Measurements from ENCODE around the gene TCHP.
A peak's percentile ranks its signal among the peaks of the same experiment; 100 is the strongest.
"Not testable (repeated sequence)": the region's sequence is repeated elsewhere in the genome, so short reads cannot be mapped to it uniquely, and the experiment has no call there.

TCHP gene

GRCh38 chr12:109929326-109929725, 29.3 kb downstream of the TCHP start:
- not testable (repeated sequence) for H3K9me3 Mint-ChIP-seq; H3K4me3 Mint-ChIP-seq; DNase-seq; H3K27ac Mint-ChIP-seq; H3K27me3 Mint-ChIP-seq; H3K4me1 Mint-ChIP-seq (ENCODE audit: low read depth)
- peaks cover 77% of the 10 kb centered on the region for H3K36me3 Mint-ChIP-seq (ENCODE audit: low read depth)

GRCh38 chr12:109930028-109930800, 30.1 kb downstream of the TCHP start:
- Mint-ChIP-seq H3K27ac (no peak overlapping the region), H3K4me3 (no peak overlapping the region), H3K36me3 (ENCODE audit: low read depth) (peaks cover 76% of the 10 kb centered on the region), H3K9me3 (no peaks in the 10 kb centered on the region), H3K4me1 (ENCODE audit: low read depth) (no peaks in the 10 kb centered on the region), H3K27me3 (no peaks in the 10 kb centered on the region)
- no peak for DNase-seq

DNA sequence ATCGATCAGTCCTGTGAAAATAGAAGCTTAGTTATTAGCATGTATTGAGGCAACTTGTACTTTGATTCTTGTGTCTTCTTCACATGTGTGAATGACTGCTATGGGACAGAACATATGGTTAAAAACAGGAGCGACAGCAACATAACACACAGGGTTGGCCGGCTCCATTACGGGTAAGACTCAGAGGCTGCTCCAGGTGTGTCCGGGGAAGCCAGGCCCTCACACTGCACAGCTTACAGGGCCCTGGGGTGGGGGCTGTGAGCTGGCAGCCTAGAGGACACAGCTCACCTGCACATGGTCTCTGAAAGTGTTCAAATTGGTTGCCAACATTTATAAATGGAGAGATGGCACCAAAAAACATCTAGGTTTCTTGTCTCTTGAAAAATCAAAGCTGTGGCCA, 31.1 kb downstream of the TCHP start:
- no peak overlapping the region for H3K4me3 Mint-ChIP-seq
- no peak for DNase-seq
- H3K36me3 Mint-ChIP-seq (ENCODE audit: low read depth) = peaks cover 83% of the 10 kb centered on the region
- no peaks in the 10 kb centered on the region for H3K9me3 Mint-ChIP-seq
- no peaks in the 10 kb centered on the region for H3K4me1 Mint-ChIP-seq (ENCODE audit: low read depth)
- H3K27me3 Mint-ChIP-seq = no peaks in the 10 kb centered on the region
- H3K27ac Mint-ChIP-seq = peak overlapping the region; percentile 35

- H3K27ac Mint-ChIP-seq = no peak overlapping the region
- H3K4me1 Mint-ChIP-seq (ENCODE audit: low read depth) = no peaks in the 10 kb centered on the region
- H3K27me3 Mint-ChIP-seq = no peaks in the 10 kb centered on the region
- no peak for DNase-seq
- H3K9me3 Mint-ChIP-seq = no peaks in the 10 kb centered on the region
- no peak overlapping the region for H3K4me3 Mint-ChIP-seq
- H3K36me3 Mint-ChIP-seq (ENCODE audit: low read depth) = peaks cover 92% of the 10 kb centered on the region
Measured at GRCh38 chr12:109932878-109933503, 32.9 kb downstream of the TCHP start.

DNA sequence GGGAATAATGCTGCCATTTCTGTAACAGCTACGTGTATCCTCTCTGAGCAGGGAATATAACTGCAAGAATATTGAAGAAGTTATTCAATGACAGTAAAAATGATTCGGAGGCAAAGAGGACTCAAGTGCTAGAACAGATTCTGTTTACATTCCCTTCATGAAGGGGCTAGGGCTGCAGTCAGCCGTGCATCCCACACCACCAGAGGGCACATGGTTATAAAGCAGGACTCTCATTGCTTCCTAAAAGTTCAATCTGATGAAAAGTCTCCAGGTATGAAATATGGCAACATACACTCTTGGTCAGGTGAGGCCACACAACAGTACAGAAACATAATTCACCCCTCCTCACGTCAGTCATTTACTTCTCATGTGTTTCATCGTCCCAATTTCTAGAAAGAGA, 34.0 kb downstream of the TCHP start:
- H3K36me3 Mint-ChIP-seq (ENCODE audit: low read depth) = peaks cover 95% of the 10 kb centered on the region
- no peaks in the 10 kb centered on the region for H3K4me1 Mint-ChIP-seq (ENCODE audit: low read depth)
- no peak overlapping the region for H3K4me3 Mint-ChIP-seq
- peak overlapping the region; percentile 27 for H3K27ac Mint-ChIP-seq
- no peaks in the 10 kb centered on the region for H3K27me3 Mint-ChIP-seq
- no peaks in the 10 kb centered on the region for H3K9me3 Mint-ChIP-seq
- DNase-seq = no peak

- H3K27me3 Mint-ChIP-seq = no peaks in the 10 kb centered on the region
- no peaks in the 10 kb centered on the region for H3K4me1 Mint-ChIP-seq (ENCODE audit: low read depth)
- no peak overlapping the region for H3K4me3 Mint-ChIP-seq
- H3K9me3 Mint-ChIP-seq = no peaks in the 10 kb centered on the region
- H3K36me3 Mint-ChIP-seq (ENCODE audit: low read depth) = peaks cover 80% of the 10 kb centered on the region
- H3K27ac Mint-ChIP-seq = no peak overlapping the region
- DNase-seq = no peak
Measured at GRCh38 chr12:109937371-109937770, 37.3 kb downstream of the TCHP start.

GRCh38 chr12:109938947-109939346, 38.9 kb downstream of the TCHP start:
- no peak overlapping the region for H3K27ac Mint-ChIP-seq
- no peak for DNase-seq
- H3K9me3 Mint-ChIP-seq = no peaks in the 10 kb centered on the region
- H3K27me3 Mint-ChIP-seq = no peaks in the 10 kb centered on the region
- H3K4me3 Mint-ChIP-seq = no peak overlapping the region
- peaks cover 74% of the 10 kb centered on the region for H3K36me3 Mint-ChIP-seq (ENCODE audit: low read depth)
- no peaks in the 10 kb centered on the region for H3K4me1 Mint-ChIP-seq (ENCODE audit: low read depth)

DNA sequence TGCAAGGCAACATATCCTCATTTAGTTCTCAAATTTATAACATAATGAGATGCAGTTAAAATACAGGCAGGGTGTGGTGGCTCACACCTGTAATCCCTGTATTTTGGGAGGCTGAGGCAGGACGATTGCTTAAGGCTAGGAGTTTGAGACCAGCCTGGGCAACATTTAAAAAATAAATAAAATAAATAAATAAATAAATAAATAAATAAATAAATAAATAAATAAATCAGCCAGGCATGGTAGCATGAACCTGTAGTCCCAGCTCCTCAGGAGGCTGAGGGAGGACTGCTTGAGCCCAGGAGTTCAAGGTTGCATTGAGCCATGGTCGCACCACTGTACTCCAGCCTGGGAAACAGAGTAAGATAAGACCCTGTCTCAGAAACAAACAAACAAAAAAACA, 39.4 kb downstream of the TCHP start:
- Mint-ChIP-seq H3K27ac (peak overlapping the region; percentile 34), H3K27me3 (no peaks in the 10 kb centered on the region)

GRCh38 chr12:109940339-109940923, 40.4 kb downstream of the TCHP start:
- no peaks in the 10 kb centered on the region for H3K27me3 Mint-ChIP-seq
- no peak overlapping the region for H3K4me3 Mint-ChIP-seq
- no peak for DNase-seq
- H3K36me3 Mint-ChIP-seq (ENCODE audit: low read depth) = peaks cover 77% of the 10 kb centered on the region
- H3K4me1 Mint-ChIP-seq (ENCODE audit: low read depth) = peaks cover 2% of the 10 kb centered on the region
- H3K27ac Mint-ChIP-seq = no peak overlapping the region
- H3K9me3 Mint-ChIP-seq = no peaks in the 10 kb centered on the region

More for the DNA sequence above, 39.4 kb downstream of the TCHP start:
- H3K4me1 Mint-ChIP-seq (ENCODE audit: low read depth) = no peaks in the 10 kb centered on the region
- peaks cover 74% of the 10 kb centered on the region for H3K36me3 Mint-ChIP-seq (ENCODE audit: low read depth)
- H3K9me3 Mint-ChIP-seq = no peaks in the 10 kb centered on the region
- DNase-seq = no peak
- H3K4me3 Mint-ChIP-seq = no peak overlapping the region

DNA sequence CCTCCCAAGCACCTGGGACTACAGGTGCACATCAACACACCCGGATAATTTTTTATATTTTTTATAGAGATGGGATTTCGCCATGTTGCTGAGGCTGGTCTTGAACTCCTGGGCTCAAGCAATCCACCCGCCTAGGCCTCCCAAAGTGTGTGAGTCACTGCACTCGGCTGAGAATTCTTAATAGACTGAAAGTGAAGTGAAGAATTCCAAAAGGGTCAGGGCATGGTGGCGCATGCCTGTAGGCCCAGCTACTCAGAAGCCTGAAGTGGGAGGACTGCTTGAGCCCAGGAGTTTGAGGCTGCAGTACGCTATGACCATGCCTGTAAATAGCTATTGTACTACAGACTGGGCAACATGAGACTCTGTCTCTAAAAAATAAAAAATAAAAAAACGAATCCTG, 43.7 kb downstream of the TCHP start:
- H3K36me3 Mint-ChIP-seq (ENCODE audit: low read depth) = peaks cover 75% of the 10 kb centered on the region
- H3K4me1 Mint-ChIP-seq (ENCODE audit: low read depth) = peaks cover 25% of the 10 kb centered on the region
- no peaks in the 10 kb centered on the region for H3K27me3 Mint-ChIP-seq
- H3K27ac Mint-ChIP-seq = no peak overlapping the region
- DNase-seq = no peak
- no peak overlapping the region for H3K4me3 Mint-ChIP-seq
- no peaks in the 10 kb centered on the region for H3K9me3 Mint-ChIP-seq

GRCh38 chr12:109944561-109945359, 44.7 kb downstream of the TCHP start:
- no peak overlapping the region for H3K4me3 Mint-ChIP-seq
- H3K27me3 Mint-ChIP-seq = no peaks in the 10 kb centered on the region
- peaks cover 27% of the 10 kb centered on the region for H3K4me1 Mint-ChIP-seq (ENCODE audit: low read depth)
- H3K27ac Mint-ChIP-seq = peak overlapping the region; percentile 53
- peaks cover 77% of the 10 kb centered on the region for H3K36me3 Mint-ChIP-seq (ENCODE audit: low read depth)
- no peak for DNase-seq
- no peaks in the 10 kb centered on the region for H3K9me3 Mint-ChIP-seq

GRCh38 chr12:109946505-109946904, 46.4 kb downstream of the TCHP start:
- Mint-ChIP-seq H3K4me3 (no peak overlapping the region), H3K36me3 (ENCODE audit: low read depth) (peaks cover 83% of the 10 kb centered on the region)
- no peak for DNase-seq

DNA sequence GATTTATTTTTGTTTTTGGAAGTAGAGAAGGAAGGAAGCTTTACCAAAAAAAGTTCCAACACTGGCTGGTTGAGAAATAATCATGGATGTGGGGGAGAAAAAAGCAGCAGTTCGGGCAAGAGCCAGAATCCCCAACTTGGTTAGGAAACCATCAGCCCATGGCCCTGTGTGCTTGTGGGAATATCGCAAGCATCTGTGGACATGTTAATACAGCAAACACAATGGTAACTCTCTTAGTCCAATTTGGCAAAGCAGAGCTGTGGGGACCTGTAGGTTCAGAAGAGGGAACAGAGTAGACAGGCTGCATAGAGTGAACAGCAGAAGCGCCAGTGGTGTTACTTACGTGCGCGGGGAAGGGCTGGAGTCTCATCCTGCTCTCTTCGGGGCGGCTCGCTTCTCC, 46.8 kb downstream of the TCHP start:
- H3K36me3 Mint-ChIP-seq (ENCODE audit: low read depth) = peaks cover 87% of the 10 kb centered on the region
- H3K27ac Mint-ChIP-seq = peak overlapping the region; percentile 81
- peaks cover 29% of the 10 kb centered on the region for H3K4me1 Mint-ChIP-seq (ENCODE audit: low read depth)
- no peaks in the 10 kb centered on the region for H3K27me3 Mint-ChIP-seq
- H3K9me3 Mint-ChIP-seq = no peaks in the 10 kb centered on the region
- no peak for DNase-seq
- no peak overlapping the region for H3K4me3 Mint-ChIP-seq

More at GRCh38 chr12:109946505-109946904, 46.4 kb downstream of the TCHP start:
- no peaks in the 10 kb centered on the region for H3K27me3 Mint-ChIP-seq
- H3K27ac Mint-ChIP-seq = peak overlapping the region; percentile 81
- H3K4me1 Mint-ChIP-seq (ENCODE audit: low read depth) = peaks cover 27% of the 10 kb centered on the region
- no peaks in the 10 kb centered on the region for H3K9me3 Mint-ChIP-seq

DNA sequence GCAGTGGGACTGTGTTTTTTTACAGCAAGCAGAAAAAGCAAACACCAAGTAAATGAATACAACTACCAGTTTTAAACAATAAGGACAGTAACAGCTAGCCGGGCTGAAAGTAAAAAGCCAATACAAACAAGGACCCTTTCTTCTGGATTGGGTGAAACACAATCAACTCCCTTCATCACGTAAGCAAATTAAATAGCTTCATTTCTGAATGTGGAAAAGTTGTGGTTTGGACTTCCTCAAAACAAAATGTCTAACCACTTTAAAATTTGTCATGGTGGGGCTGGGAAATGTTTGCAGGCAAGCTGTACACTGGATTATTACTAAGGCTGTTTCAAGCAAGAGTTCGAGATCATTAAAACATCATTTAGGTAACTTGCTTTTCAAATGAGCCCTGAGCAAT, 47.4 kb downstream of the TCHP start:
- peaks cover 35% of the 10 kb centered on the region for H3K4me1 Mint-ChIP-seq (ENCODE audit: low read depth)
- peak overlapping the region; percentile 81 for H3K27ac Mint-ChIP-seq
- no peaks in the 10 kb centered on the region for H3K9me3 Mint-ChIP-seq
- no peak for DNase-seq
- no peak overlapping the region for H3K4me3 Mint-ChIP-seq
- H3K27me3 Mint-ChIP-seq = no peaks in the 10 kb centered on the region
- peaks cover 91% of the 10 kb centered on the region for H3K36me3 Mint-ChIP-seq (ENCODE audit: low read depth)

Data from activated T-cell treated with anti-CD3 and anti-CD28 coated beads, Interleukin-2, amount 50 U/mL, for 24 hours (primary cell).